Stimulated activated CD4-positive, alpha-beta T cell treated with anti-CD3 and anti-CD28 coated beads, Interleukin-4, amount 100 ng/mL, for 48 hours (primary cell): ENCODE data around the gene LRRC8B.

Experiments
- DNase-seq, 2 donors: peaks; one replicate each; pipeline ENCODE4 v3.0.0-alpha.2; 2020; ENCODE audit warnings: low read depth in 2 of 2

The LRRC8B gene

GRCh38 chr1:89633248-89633799, 108.7 kb downstream of the LRRC8B start:
- peak in 1 of 2 donors; percentile 51 for DNase-seq

- DNase-seq: no peak
Measured at GRCh38 chr1:89633800-89634625, 109.4 kb downstream of the LRRC8B start.

- DNase-seq: no peak
Measured at GRCh38 chr1:89635825-89636815, 111.5 kb downstream of the LRRC8B start.

GRCh38 chr1:89637496-89637895, 112.9 kb downstream of the LRRC8B start:
- no peak for DNase-seq

GRCh38 chr1:89640440-89640839, 115.8 kb downstream of the LRRC8B start:
- DNase-seq: no peak

- no peak for DNase-seq
Measured at GRCh38 chr1:89641781-89642180, 117.2 kb downstream of the LRRC8B start.

GRCh38 chr1:89643577-89643976, 118.9 kb downstream of the LRRC8B start:
- no peak for DNase-seq

- DNase-seq: no peak
Measured at GRCh38 chr1:89644119-89644814, 119.6 kb downstream of the LRRC8B start.

- DNase-seq: no peak
Measured at GRCh38 chr1:89646259-89646658, 121.6 kb downstream of the LRRC8B start.
